Measurements from ENCODE around the gene ARL1.

- no peak for TF ChIP-seq CTCF (IDR thresholded peaks at IDR 0.05; ENCODE audit: insufficient read depth, low read length)
- no peak for TF ChIP-seq GABPA (IDR thresholded peaks at IDR 0.05; ENCODE audit: low read depth)
- TF ChIP-seq POLR2AphosphoS5 (IDR thresholded peaks at IDR 0.05; ENCODE audit: low read depth), result no peak
- TF ChIP-seq SPI1 (IDR thresholded peaks at IDR 0.05; ENCODE audit: borderline replicate concordance, low read depth), result no peak
- TF ChIP-seq, protein P1, sequence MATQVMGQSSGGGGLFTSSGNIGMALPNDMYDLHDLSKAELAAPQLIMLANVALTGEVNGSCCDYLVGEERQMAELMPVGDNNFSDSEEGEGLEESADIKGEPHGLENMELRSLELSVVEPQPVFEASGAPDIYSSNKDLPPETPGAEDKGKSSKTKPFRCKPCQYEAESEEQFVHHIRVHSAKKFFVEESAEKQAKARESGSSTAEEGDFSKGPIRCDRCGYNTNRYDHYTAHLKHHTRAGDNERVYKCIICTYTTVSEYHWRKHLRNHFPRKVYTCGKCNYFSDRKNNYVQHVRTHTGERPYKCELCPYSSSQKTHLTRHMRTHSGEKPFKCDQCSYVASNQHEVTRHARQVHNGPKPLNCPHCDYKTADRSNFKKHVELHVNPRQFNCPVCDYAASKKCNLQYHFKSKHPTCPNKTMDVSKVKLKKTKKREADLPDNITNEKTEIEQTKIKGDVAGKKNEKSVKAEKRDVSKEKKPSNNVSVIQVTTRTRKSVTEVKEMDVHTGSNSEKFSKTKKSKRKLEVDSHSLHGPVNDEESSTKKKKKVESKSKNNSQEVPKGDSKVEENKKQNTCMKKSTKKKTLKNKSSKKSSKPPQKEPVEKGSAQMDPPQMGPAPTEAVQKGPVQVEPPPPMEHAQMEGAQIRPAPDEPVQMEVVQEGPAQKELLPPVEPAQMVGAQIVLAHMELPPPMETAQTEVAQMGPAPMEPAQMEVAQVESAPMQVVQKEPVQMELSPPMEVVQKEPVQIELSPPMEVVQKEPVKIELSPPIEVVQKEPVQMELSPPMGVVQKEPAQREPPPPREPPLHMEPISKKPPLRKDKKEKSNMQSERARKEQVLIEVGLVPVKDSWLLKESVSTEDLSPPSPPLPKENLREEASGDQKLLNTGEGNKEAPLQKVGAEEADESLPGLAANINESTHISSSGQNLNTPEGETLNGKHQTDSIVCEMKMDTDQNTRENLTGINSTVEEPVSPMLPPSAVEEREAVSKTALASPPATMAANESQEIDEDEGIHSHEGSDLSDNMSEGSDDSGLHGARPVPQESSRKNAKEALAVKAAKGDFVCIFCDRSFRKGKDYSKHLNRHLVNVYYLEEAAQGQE (IDR thresholded peaks at IDR 0.05; ENCODE audit: insufficient replicate concordance, low read depth), result no peak
These were observed 39.6 kb downstream of the ARL1 start for GRCh38 chr12:101368016-101368415.

Measured in HL-60 (cell line).